Activated CD4-positive, CD25-positive, alpha-beta regulatory T cell treated with anti-CD3 and anti-CD28 coated beads, Interleukin-2, amount 50 U/mL, for 16 hours (primary cell): ENCODE measurements around the gene CLEC6A.
"Not testable (repeated sequence)": the region's sequence is repeated elsewhere in the genome, so short reads cannot be mapped to it uniquely, and the experiment has no call there.

ENCODE experiments used
- DNase-seq: peaks from one replicate; pipeline ENCODE4 v3.0.0-alpha.2; 2020; ENCODE audit warnings: low read depth, low spot score

The CLEC6A gene

GRCh38 chr12:8493084-8493483, 37.3 kb downstream of the CLEC6A start:
- no peak for DNase-seq

GRCh38 chr12:8495671-8496070, 39.9 kb downstream of the CLEC6A start:
- not testable (repeated sequence) for DNase-seq

GRCh38 chr12:8496074-8496473, 40.3 kb downstream of the CLEC6A start:
- DNase-seq = not testable (repeated sequence)

GRCh38 chr12:8499616-8500015, 43.9 kb downstream of the CLEC6A start:
- DNase-seq = no peak

GRCh38 chr12:8501720-8502119, 46.0 kb downstream of the CLEC6A start:
- DNase-seq = no peak

GRCh38 chr12:8504351-8504750, 48.6 kb downstream of the CLEC6A start:
- no peak for DNase-seq

GRCh38 chr12:8507596-8507995, 51.8 kb downstream of the CLEC6A start:
- no peak for DNase-seq

GRCh38 chr12:8508223-8508622, 52.5 kb downstream of the CLEC6A start:
- no peak for DNase-seq

GRCh38 chr12:8508910-8509841, 53.4 kb downstream of the CLEC6A start:
- no peak for DNase-seq

- DNase-seq = no peak
These were observed 57.5 kb downstream of the CLEC6A start, which contains the start of gene CLEC4D for GRCh38 chr12:8513256-8513655. CLEC4D (plus strand) TSS chr12:8513503; CDS start chr12:8513733, 230 bp downstream.

GRCh38 chr12:8517971-8518370, 62.2 kb downstream of the CLEC6A start:
- DNase-seq = no peak

GRCh38 chr12:8519171-8519570, 63.4 kb downstream of the CLEC6A start:
- DNase-seq = no peak

- DNase-seq = no peak
These were observed 71.7 kb downstream of the CLEC6A start for GRCh38 chr12:8527250-8528130.
